Chondrocyte (in vitro differentiated cells): ENCODE results near the gene SLC24A4. TPM values are rescaled to one million over a fixed set of nuclear protein-coding genes. Genes with fewer than 3 reads are reported as not detected.

ENCODE experiments used
- DNase-seq: peaks from one replicate; pipeline ENCODE4 v3.0.0; 2021; ENCODE audit warnings: mixed read lengths, low spot score
- H3K27ac Mint-ChIP-seq: one replicate; pipeline ENCODE4 v1.8.0; 2021; ENCODE audit warnings: mild to moderate bottlenecking, moderate library complexity, mixed read lengths; ENCODE audit not compliant: unreplicated experiment
- H3K27me3 Mint-ChIP-seq: 2 replicates; pipeline ENCODE4 v1.8.0; 2021; ENCODE audit warnings: low read depth, mixed read lengths
- H3K36me3 Mint-ChIP-seq: 2 replicates; pipeline ENCODE4 v1.8.0; 2021; ENCODE audit warnings: low read depth, mixed read lengths
- H3K4me1 Mint-ChIP-seq: 2 replicates; pipeline ENCODE4 v1.8.0; 2021; ENCODE audit warnings: low read depth, mild to moderate bottlenecking, mixed read lengths
- H3K4me3 Mint-ChIP-seq: one replicate; pipeline ENCODE4 v1.8.0; 2021; ENCODE audit warnings: mild to moderate bottlenecking, moderate library complexity, mixed read lengths; ENCODE audit not compliant: unreplicated experiment
- H3K9me3 Mint-ChIP-seq: 2 replicates; pipeline ENCODE4 v1.8.0; 2021; ENCODE audit warnings: low read depth, mixed read lengths
- total RNA-seq: library from RNA; stranded (reverse); gene quantifications from 3 replicates; pipeline ENCODE4 v1.2.1, GENCODE V29; 2021
- TF ChIP-seq, protein P1 (sequence below): fragments of 200-600 bp; sonication (generic); IDR thresholded peaks from 2 replicates; pipeline ENCODE4 v1.5.0; 2021; ENCODE audit warnings: antibody characterized with exemption, mild to moderate bottlenecking, moderate library complexity

Gene SLC24A4
- total RNA-seq, 1 donor from 2014 or later, result 0.37 TPM

DNA sequence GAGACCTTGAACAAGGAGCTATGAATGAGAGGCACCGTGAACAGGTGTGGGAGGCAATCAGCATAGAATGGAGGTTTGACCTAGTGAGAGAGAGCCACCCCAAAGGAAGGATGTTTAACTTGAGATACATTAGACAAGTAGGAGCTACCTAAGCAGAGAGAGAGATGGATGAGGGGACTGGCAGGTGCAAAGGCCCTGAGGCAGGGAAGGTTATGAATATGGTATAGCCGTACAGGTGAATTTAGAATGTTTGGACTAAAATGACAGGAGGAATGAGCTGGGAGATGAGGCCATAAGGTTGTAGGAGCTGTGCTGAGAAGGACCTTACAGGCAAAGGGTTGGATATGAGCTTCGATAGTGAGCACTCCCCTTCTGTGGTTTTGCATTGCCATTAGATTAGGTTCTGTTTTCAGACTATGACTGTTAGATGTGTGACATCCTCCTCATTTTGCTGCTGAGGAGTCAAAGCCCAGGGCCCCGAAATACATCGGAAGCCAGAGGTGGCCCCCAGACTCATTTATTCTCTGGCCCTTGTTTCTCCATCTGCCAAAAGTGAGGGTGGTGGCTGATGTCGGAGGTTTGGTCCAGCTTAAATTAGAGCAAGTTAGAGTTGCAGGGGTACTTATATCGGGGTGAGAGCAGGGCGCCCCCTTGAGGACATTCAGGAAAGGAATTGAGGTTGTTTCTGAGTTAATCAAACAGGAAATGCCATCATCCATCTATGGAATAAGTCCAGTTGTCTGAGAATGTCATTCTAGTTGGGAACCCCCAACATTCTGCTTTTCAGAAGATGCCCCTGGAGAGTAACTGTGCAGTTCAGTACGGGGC lies 29.4 kb downstream of the SLC24A4 start:
- H3K9me3 Mint-ChIP-seq, result no peaks in the 10 kb centered on the region
- no peaks in the 10 kb centered on the region for H3K36me3 Mint-ChIP-seq
- no peaks in the 10 kb centered on the region for H3K4me1 Mint-ChIP-seq
- no peak overlapping the region for H3K4me3 Mint-ChIP-seq
- H3K27me3 Mint-ChIP-seq, result peaks cover 27% of the 10 kb centered on the region
- TF ChIP-seq, protein P1, sequence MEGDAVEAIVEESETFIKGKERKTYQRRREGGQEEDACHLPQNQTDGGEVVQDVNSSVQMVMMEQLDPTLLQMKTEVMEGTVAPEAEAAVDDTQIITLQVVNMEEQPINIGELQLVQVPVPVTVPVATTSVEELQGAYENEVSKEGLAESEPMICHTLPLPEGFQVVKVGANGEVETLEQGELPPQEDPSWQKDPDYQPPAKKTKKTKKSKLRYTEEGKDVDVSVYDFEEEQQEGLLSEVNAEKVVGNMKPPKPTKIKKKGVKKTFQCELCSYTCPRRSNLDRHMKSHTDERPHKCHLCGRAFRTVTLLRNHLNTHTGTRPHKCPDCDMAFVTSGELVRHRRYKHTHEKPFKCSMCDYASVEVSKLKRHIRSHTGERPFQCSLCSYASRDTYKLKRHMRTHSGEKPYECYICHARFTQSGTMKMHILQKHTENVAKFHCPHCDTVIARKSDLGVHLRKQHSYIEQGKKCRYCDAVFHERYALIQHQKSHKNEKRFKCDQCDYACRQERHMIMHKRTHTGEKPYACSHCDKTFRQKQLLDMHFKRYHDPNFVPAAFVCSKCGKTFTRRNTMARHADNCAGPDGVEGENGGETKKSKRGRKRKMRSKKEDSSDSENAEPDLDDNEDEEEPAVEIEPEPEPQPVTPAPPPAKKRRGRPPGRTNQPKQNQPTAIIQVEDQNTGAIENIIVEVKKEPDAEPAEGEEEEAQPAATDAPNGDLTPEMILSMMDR, result peak; percentile 71
- H3K27ac Mint-ChIP-seq, result no peak overlapping the region
- DNase-seq, result no peak

DNA sequence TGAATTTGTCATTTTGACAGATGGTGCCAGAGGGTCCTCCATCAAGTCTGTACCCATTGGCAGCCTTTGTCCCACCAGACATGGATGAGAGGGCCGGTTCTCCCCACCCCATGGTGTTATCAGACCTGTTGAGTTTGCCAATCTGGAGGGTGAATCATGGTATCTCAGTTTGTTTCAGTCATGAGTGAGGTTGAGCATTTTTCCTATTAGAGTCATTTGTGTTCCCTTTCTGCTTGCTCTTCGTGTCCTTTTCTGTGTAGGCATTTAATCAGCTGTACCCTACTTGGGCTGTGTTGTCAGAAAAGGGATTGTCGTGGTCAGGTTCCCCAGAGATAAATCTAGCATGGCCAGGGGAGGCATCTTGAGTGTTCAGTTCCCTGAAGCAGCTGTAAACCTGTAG lies 30.5 kb downstream of the SLC24A4 start:
- TF ChIP-seq, protein P1, result no peak
- H3K4me1 Mint-ChIP-seq, result no peaks in the 10 kb centered on the region
- H3K27ac Mint-ChIP-seq, result no peak overlapping the region
- DNase-seq, result no peak
- peaks cover 32% of the 10 kb centered on the region for H3K27me3 Mint-ChIP-seq
- no peaks in the 10 kb centered on the region for H3K36me3 Mint-ChIP-seq
- H3K9me3 Mint-ChIP-seq, result no peaks in the 10 kb centered on the region
- H3K4me3 Mint-ChIP-seq, result no peak overlapping the region

DNA sequence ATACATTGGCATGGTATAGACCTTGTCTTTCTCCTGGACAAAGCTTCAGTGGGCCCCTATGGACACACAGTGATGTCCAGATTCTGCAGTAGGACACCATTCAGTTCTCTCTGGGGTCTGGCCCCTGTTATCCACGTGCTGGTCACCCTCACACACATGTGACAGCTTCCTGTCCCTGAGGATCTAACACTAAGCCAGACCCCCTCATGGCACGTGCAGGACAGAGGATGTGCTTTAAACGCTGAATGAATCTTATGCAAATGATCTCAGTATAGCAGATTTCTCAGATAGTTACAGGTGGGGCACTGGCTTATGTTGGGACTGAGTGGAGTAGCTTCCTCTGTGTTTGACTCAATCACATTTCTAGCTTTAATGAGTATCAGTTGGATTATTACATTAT lies 33.7 kb downstream of the SLC24A4 start:
- Mint-ChIP-seq H3K4me3 (no peak overlapping the region), H3K4me1 (no peaks in the 10 kb centered on the region), H3K9me3 (no peaks in the 10 kb centered on the region), H3K27me3 (peaks cover 32% of the 10 kb centered on the region), H3K36me3 (no peaks in the 10 kb centered on the region), H3K27ac (no peak overlapping the region)
- no peak for DNase-seq
- TF ChIP-seq, protein P1, result no peak

DNA sequence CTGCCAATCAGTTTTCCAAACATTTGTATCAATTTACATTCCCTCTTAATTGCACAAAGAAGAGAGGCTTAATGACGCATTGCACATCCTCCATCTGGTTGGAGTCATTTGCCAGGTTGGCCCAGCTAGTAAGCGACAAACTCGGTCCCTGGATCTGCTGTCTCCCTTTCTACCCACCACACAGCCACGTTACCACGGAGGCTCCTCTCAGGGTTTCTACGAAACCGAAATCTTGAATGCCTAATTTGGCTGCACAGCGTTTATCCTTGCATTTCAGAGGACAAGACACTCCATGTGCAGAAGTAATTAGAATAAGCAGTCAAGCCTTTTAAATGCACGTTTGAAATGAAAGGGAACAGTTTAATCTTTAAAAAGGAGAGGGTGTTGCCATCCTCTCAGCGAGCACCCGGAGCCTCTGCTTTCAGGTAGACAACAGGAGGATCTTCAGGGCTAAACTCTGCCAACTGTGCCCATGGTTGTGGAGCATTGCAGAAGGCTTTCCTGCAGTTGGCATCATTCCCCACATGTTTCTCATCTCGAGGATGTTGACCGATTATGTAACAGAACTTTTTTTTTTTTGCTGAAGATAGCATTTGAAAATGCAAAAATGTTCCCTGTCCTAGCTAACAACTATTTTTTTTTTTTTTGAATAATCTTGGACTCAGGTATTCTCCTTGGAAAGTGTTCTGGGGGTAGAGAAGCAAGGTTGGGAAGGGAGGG lies 37.8 kb downstream of the SLC24A4 start:
- no peak for DNase-seq
- Mint-ChIP-seq H3K27ac (no peak overlapping the region), H3K9me3 (no peaks in the 10 kb centered on the region), H3K36me3 (no peaks in the 10 kb centered on the region), H3K27me3 (peaks cover 34% of the 10 kb centered on the region), H3K4me3 (no peak overlapping the region), H3K4me1 (peaks cover 6% of the 10 kb centered on the region)
- TF ChIP-seq, protein P1, result no peak

DNA sequence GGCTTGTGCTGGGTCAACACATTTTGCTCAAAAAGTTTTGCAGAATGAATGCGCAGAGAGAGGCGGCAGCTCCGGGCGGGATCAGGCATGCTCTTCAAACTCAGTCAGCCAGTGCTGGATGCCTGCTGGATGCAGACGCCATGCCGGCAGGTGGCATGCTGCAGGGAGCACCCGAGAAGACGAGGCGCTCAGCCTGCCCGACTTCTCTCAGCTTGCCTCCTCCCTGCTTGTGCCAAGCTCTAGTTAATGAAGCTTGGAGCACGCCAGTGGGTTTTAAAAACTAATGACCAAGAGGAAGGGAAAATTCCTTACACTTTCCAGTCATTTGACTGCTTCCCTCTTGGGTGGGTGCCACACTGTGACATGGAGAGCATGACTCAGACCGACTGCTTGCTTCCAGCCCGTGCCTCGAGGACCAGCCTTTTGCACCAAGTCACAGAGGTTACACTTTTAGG lies 39.8 kb downstream of the SLC24A4 start:
- TF ChIP-seq, protein P1, result no peak
- Mint-ChIP-seq H3K27me3 (peaks cover 37% of the 10 kb centered on the region), H3K27ac (no peak overlapping the region), H3K4me1 (peaks cover 6% of the 10 kb centered on the region), H3K9me3 (no peaks in the 10 kb centered on the region), H3K36me3 (no peaks in the 10 kb centered on the region), H3K4me3 (no peak overlapping the region)
- DNase-seq, result no peak
